GM10266 (cell line): ENCODE data around the gene SLC37A2.
"Not testable (repeated sequence)": the region's sequence is repeated elsewhere in the genome, so short reads cannot be mapped to it uniquely, and the experiment has no call there.

Experiments used
- DNase-seq: peaks from one replicate; pipeline ENCODE4 v3.0.0; 2012; ENCODE audit errors: extremely low spot score
- TF ChIP-seq, protein P1 (sequence below): IDR thresholded peaks from 2 replicates; pipeline ENCODE4 v1.5.1; 2012; ENCODE audit warnings: mild to moderate bottlenecking, low read depth; ENCODE audit not compliant: control insufficient read depth, insufficient read depth; ENCODE audit errors: missing control alignments

Gene SLC37A2

DNA sequence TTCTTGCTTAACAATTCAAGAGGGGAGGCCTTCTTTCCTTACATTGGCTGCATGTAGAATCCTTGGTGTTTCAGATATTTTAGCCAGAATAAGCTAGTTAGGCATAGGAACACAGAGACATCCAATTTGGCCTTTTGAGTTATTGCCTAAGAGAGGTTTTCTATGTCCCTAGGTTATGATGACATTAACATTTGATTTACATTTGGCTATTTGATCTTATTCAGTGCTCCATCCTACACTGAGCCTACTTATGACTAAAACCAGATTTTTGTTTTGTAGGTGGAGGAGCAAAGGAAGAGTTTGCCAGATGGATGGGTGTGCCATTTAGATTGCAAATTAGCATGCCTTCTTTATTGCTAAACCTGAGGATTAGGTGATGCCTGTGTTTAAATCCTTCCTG lies 11.1 kb upstream of the SLC37A2 start:
- TF ChIP-seq, protein P1, sequence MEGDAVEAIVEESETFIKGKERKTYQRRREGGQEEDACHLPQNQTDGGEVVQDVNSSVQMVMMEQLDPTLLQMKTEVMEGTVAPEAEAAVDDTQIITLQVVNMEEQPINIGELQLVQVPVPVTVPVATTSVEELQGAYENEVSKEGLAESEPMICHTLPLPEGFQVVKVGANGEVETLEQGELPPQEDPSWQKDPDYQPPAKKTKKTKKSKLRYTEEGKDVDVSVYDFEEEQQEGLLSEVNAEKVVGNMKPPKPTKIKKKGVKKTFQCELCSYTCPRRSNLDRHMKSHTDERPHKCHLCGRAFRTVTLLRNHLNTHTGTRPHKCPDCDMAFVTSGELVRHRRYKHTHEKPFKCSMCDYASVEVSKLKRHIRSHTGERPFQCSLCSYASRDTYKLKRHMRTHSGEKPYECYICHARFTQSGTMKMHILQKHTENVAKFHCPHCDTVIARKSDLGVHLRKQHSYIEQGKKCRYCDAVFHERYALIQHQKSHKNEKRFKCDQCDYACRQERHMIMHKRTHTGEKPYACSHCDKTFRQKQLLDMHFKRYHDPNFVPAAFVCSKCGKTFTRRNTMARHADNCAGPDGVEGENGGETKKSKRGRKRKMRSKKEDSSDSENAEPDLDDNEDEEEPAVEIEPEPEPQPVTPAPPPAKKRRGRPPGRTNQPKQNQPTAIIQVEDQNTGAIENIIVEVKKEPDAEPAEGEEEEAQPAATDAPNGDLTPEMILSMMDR, result no peak
- DNase-seq, result no peak

DNA sequence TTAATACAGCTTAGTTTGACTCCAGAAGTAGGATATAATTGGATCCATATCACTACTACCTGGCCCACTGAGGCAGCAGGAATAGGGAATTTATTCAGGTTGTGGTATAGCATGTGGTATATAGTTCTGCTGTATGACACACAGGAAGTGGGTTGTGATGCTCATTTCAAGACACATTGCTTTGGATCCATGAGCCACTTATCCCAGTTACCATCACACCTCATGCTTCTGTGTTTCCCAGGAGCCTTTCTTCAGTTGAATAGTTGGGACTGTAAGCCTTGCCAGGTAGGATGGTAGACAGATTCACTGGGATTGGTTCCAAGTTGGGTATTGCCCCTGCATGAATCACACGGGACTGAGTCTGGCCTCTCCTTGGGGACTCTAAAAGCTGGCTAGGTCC lies 9.9 kb upstream of the SLC37A2 start:
- TF ChIP-seq, protein P1, result no peak
- no peak for DNase-seq

DNA sequence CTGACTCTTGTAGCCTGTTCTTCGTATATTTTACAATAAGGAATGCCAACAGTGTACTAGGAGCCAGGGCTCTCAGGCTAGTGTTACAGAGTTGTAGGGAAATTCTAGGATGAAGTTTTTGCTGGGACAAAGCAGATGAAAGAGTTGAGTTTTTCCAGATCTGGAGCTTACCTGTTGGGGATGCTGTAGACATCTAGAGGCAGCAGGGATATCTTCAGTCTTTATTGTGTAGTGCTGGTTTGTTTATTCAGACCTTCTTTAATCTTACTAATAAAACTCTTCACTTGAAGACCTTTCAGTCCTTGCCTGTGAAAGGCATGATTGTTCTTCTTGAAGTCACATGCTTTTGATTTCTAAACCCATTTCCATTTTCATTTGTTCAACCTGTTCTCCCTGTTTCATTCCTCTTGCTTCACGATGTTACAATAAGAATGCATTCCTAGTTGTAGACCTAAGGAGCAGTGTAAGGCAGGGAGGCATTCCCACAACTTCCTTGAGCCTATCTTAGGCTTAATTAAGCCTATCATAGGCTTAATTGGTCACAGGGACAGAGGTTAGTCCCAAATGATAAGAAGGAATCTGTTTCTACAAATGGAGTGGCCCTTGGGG lies 7.9 kb upstream of the SLC37A2 start:
- TF ChIP-seq, protein P1, result no peak
- no peak for DNase-seq

DNA sequence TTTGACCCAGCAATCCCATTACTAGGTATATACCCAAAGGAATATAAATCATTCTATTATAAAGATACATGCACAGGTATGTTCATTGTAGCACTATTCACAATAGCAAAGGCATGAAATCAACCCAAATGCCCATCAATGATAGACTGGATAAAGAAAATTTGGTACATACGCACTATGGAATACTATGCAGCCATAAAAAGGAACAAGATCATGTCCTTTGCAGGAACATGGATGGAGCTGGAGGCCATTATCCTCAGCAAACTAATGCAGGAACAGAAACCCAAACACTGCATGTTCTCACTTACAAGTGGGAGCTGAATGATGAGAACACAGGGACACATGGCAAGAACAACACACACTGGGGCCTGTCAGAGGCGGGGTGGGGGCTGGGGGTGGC lies 7.0 kb upstream of the SLC37A2 start:
- DNase-seq, result not testable (repeated sequence)

DNA sequence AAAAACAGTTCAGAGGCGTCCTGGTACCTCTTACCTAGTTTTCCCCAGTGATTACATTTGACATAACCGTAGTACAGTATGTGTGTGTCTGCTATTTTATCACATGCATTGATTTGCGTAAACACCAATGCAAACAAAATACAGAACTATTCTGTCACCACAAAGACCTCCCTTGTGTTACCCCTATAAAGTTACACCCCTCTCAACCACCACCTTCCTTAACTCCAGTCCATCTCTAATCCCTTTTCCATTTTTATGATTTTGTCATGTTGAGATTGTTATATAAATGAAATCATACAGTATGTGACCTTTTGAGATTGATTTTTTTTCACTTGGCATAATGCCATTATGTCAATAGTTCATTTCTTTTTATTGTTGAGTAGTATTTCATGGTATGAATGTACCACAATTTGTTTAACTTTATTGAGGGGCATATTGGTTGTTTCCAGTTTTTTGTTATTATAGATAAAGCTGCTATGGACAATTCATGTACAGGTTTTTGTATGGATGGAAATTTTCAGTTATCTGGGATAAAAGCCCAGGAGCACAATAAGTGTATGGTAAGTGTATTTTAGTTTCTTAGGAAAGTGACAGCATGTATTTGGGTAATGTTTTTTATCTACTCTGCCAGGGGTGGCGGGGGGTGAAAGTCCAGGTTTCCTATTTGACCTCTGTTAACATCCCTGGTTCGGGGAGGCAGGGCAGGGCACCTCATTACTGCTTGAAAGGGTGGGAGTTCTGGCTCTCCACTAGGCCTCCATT lies 6.0 kb upstream of the SLC37A2 start:
- TF ChIP-seq, protein P1, result no peak
- no peak for DNase-seq

DNA sequence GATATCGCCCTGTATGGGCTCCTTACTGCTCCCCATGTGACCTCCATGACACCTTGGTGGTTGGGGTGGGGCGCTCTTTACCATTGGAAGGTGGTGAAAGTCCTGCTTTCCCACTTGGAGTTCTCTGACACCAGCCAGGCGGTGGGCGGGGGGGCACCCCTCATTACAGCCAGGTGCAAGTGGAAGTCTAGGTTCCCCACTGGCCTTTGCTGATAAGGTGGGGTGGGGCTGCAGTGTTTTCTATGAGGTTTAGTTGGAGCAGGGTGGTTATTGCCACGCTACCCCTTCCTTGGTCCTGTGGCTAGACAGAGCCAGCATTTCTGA lies 5.5 kb upstream of the SLC37A2 start:
- no peak for DNase-seq
- TF ChIP-seq, protein P1, result no peak

DNA sequence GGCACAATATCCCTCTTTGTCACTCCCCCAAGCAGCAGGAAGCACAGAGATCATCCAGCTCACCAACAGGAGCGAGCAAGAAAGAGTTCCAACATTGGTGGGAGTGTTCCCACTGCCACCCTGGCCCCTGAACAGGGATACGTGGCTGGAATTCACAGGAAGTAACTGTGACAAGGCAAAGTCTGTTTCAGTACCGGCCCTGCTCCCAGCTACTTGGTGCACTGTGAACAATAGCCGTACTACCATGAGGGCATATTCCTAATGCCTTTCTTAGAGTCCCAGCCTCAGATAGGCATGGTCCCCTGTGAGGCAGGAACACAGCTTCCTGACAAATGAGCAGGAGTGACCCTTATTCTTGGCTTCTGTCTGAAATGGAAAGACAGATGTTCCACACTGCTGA lies 1.8 kb upstream of the SLC37A2 start:
- TF ChIP-seq, protein P1, result no peak
- no peak for DNase-seq
